Mesendoderm (in vitro differentiated cells): ENCODE data around the gene CORO1A.

Source experiments
- DNase-seq: peaks from one replicate; pipeline ENCODE4 v3.0.0; 2013
- H2AK5ac ChIP-seq: 2 replicates; pipeline ENCODE4 v1.6.1; 2013; ENCODE audit warnings: low read length, inconsistent platforms
- H2BK120ac ChIP-seq: 2 replicates; pipeline ENCODE4 v1.6.1; 2013; ENCODE audit warnings: low read depth, mild to moderate bottlenecking, low read length, moderate library complexity, mixed read lengths
- H2BK15ac ChIP-seq: replicated peaks from 2 replicates; pipeline ENCODE4 v1.6.1; 2013; ENCODE audit warnings: low read depth, mild to moderate bottlenecking, moderate library complexity
- H2BK5ac ChIP-seq: 2 replicates; pipeline ENCODE4 v1.6.1; 2013; ENCODE audit warnings: low read length, inconsistent platforms
- H3K18ac ChIP-seq: 2 replicates; pipeline ENCODE4 v1.6.1; 2013; ENCODE audit warnings: mild to moderate bottlenecking, low read length, mixed read lengths
- H3K23ac ChIP-seq: one replicate; pipeline ENCODE4 v1.6.1; 2013; ENCODE audit warnings: low read length
- H3K27ac ChIP-seq: 2 replicates; pipeline ENCODE4 v1.5.1; 2013; ENCODE audit warnings: low read depth, mild to moderate bottlenecking, inconsistent platforms, low read length, moderate library complexity
- H3K27me3 ChIP-seq: 2 replicates; pipeline ENCODE4 v1.6.1; 2013; ENCODE audit warnings: low read length, control low read depth, mild to moderate bottlenecking, inconsistent platforms; ENCODE audit not compliant: insufficient read depth, poor library complexity
- H3K36me3 ChIP-seq: 2 replicates; pipeline ENCODE4 v1.6.1; 2013; ENCODE audit warnings: low read length, inconsistent platforms; ENCODE audit not compliant: control insufficient read depth, insufficient read depth
- H3K4ac ChIP-seq: one replicate; pipeline ENCODE4 v1.6.1; 2013; ENCODE audit warnings: low read depth, mild to moderate bottlenecking, low read length, moderate library complexity
- H3K4me1 ChIP-seq: 2 replicates; pipeline ENCODE4 v1.6.1; 2013; ENCODE audit warnings: low read depth, low read length, inconsistent platforms; ENCODE audit not compliant: control insufficient read depth
- H3K4me2 ChIP-seq: 2 replicates; pipeline ENCODE4 v1.6.1; 2013; ENCODE audit warnings: low read length
- H3K4me3 ChIP-seq: 2 replicates; pipeline ENCODE4 v1.5.1; 2013; ENCODE audit warnings: mild to moderate bottlenecking, low read length
- H3K56ac ChIP-seq: one replicate; pipeline ENCODE4 v1.6.1; 2013; ENCODE audit warnings: low read length
- H3K79me1 ChIP-seq: 2 replicates; pipeline ENCODE4 v1.6.1; 2013; ENCODE audit warnings: low read length, inconsistent platforms
- H3K79me2 ChIP-seq: 2 replicates; pipeline ENCODE4 v1.6.1; 2013; ENCODE audit warnings: mild to moderate bottlenecking, low read length; ENCODE audit not compliant: control insufficient read depth, insufficient read depth
- H3K9ac ChIP-seq: 2 replicates; pipeline ENCODE4 v1.6.1; 2013; ENCODE audit warnings: low read length, inconsistent platforms
- H4K5ac ChIP-seq: one replicate; pipeline ENCODE4 v1.6.1; 2013; ENCODE audit warnings: low read length
- H4K8ac ChIP-seq: one replicate; pipeline ENCODE4 v1.6.1; 2013; ENCODE audit warnings: low read depth, mild to moderate bottlenecking, control low read depth, low read length, moderate library complexity
- WGBS: extraction: QIAGEN DNeasy Blood & Tissue Kit; methylation state at CpG from one replicate; pipeline ENCODE4 v1.1.7; 2013; ENCODE audit warnings: low lambda C conversion rate, missing lambda C conversion rate; ENCODE audit not compliant: insufficient coverage; ENCODE audit errors: extremely low coverage; 5-methylcytosine and 5-hydroxymethylcytosine counted together

The CORO1A gene

GRCh38 chr16:30142672-30143346, 40.6 kb upstream of the CORO1A start:
- Histone ChIP-seq H3K4me3 (no peak overlapping the region), H3K4ac (no peak overlapping the region), H2AK5ac (no peak overlapping the region), H3K4me1 (no peaks in the 10 kb centered on the region), H3K56ac (no peak overlapping the region), H3K27ac (no peak overlapping the region), H2BK5ac (no peak overlapping the region), H2BK120ac (no peak overlapping the region), H3K18ac (no peak overlapping the region), H3K23ac (no peak overlapping the region), H3K36me3 (no peaks in the 10 kb centered on the region), H3K79me1 (no peaks in the 10 kb centered on the region), H3K9ac (no peak overlapping the region), H3K27me3 (no peaks in the 10 kb centered on the region), H4K5ac (no peak overlapping the region), H2BK15ac (no peak overlapping the region), H3K4me2 (no peak overlapping the region), H3K79me2 (no peaks in the 10 kb centered on the region), H4K8ac (no peak overlapping the region)
- no CpG with 5 or more reads among the region's 13 CpGs for WGBS
- DNase-seq: peak; percentile 61

- Histone ChIP-seq H3K79me2 (no peaks in the 10 kb centered on the region), H3K79me1 (no peaks in the 10 kb centered on the region), H3K27ac (no peak overlapping the region), H3K4me2 (no peak overlapping the region), H3K4ac (no peak overlapping the region), H2BK120ac (no peak overlapping the region), H2AK5ac (no peak overlapping the region), H3K9ac (no peak overlapping the region), H3K27me3 (no peaks in the 10 kb centered on the region), H3K4me1 (no peaks in the 10 kb centered on the region), H4K8ac (no peak overlapping the region), H3K4me3 (no peak overlapping the region), H3K18ac (no peak overlapping the region), H3K36me3 (no peaks in the 10 kb centered on the region), H4K5ac (no peak overlapping the region), H2BK15ac (no peak overlapping the region), H2BK5ac (no peak overlapping the region), H3K23ac (no peak overlapping the region), H3K56ac (no peak overlapping the region)
- WGBS: no CpG with 5 or more reads among the region's 2 CpGs
- DNase-seq: no peak
Observed at GRCh38 chr16:30143347-30143702, 40.1 kb upstream of the CORO1A start.

- Histone ChIP-seq H4K5ac (no peak overlapping the region), H3K23ac (no peak overlapping the region), H2BK15ac (no peak overlapping the region), H3K79me1 (no peaks in the 10 kb centered on the region), H3K9ac (no peak overlapping the region), H4K8ac (no peak overlapping the region), H3K27me3 (no peaks in the 10 kb centered on the region), H3K56ac (no peak overlapping the region), H3K36me3 (no peaks in the 10 kb centered on the region), H3K4me1 (no peaks in the 10 kb centered on the region), H3K4me3 (no peak overlapping the region), H3K4me2 (no peak overlapping the region), H2AK5ac (no peak overlapping the region), H2BK120ac (no peak overlapping the region), H2BK5ac (no peak overlapping the region), H3K18ac (no peak overlapping the region), H3K79me2 (no peaks in the 10 kb centered on the region), H3K27ac (no peak overlapping the region), H3K4ac (no peak overlapping the region)
- no peak for DNase-seq
Observed at GRCh38 chr16:30144017-30144416, 39.4 kb upstream of the CORO1A start.

GRCh38 chr16:30144917-30145316, 38.5 kb upstream of the CORO1A start:
- Histone ChIP-seq H3K27me3 (no peaks in the 10 kb centered on the region), H3K18ac (no peak overlapping the region), H2BK15ac (no peak overlapping the region), H4K8ac (no peak overlapping the region), H3K4me3 (no peak overlapping the region), H3K36me3 (no peaks in the 10 kb centered on the region), H3K56ac (no peak overlapping the region), H2BK120ac (no peak overlapping the region), H3K4me1 (no peaks in the 10 kb centered on the region), H2AK5ac (no peak overlapping the region), H2BK5ac (no peak overlapping the region), H3K23ac (no peak overlapping the region), H3K4me2 (no peak overlapping the region), H3K9ac (no peak overlapping the region), H4K5ac (no peak overlapping the region), H3K27ac (no peak overlapping the region), H3K4ac (no peak overlapping the region), H3K79me2 (no peaks in the 10 kb centered on the region), H3K79me1 (no peaks in the 10 kb centered on the region)
- no CpG with 5 or more reads among the region's 1 CpG for WGBS
- no peak for DNase-seq

- H3K18ac ChIP-seq: no peak overlapping the region
- H3K23ac ChIP-seq: no peak overlapping the region
- H3K27ac ChIP-seq: no peak overlapping the region
- H2BK15ac ChIP-seq: no peak overlapping the region
- H2AK5ac ChIP-seq: no peak overlapping the region
- H3K4me3 ChIP-seq: no peak overlapping the region
- no peaks in the 10 kb centered on the region for H3K79me1 ChIP-seq
- no peak overlapping the region for H4K5ac ChIP-seq
- no peaks in the 10 kb centered on the region for H3K79me2 ChIP-seq
- DNase-seq: no peak
- H3K4me1 ChIP-seq: no peaks in the 10 kb centered on the region
- H3K4ac ChIP-seq: no peak overlapping the region
- H2BK120ac ChIP-seq: no peak overlapping the region
- H3K56ac ChIP-seq: no peak overlapping the region
- H3K9ac ChIP-seq: no peak overlapping the region
- WGBS: no CpG with 5 or more reads among the region's 1 CpG
- H3K36me3 ChIP-seq: no peaks in the 10 kb centered on the region
- no peak overlapping the region for H2BK5ac ChIP-seq
- H3K4me2 ChIP-seq: no peak overlapping the region
- H4K8ac ChIP-seq: no peak overlapping the region
- no peaks in the 10 kb centered on the region for H3K27me3 ChIP-seq
Observed at GRCh38 chr16:30145657-30146056, 37.7 kb upstream of the CORO1A start.

GRCh38 chr16:30147843-30148510, 35.4 kb upstream of the CORO1A start:
- H2BK120ac ChIP-seq: no peak overlapping the region
- H2BK15ac ChIP-seq: no peak overlapping the region
- no peak overlapping the region for H4K8ac ChIP-seq
- no peaks in the 10 kb centered on the region for H3K79me1 ChIP-seq
- no peak overlapping the region for H2AK5ac ChIP-seq
- H3K56ac ChIP-seq: no peak overlapping the region
- H4K5ac ChIP-seq: no peak overlapping the region
- no peaks in the 10 kb centered on the region for H3K27me3 ChIP-seq
- no peak overlapping the region for H3K4me2 ChIP-seq
- H3K27ac ChIP-seq: no peak overlapping the region
- no peaks in the 10 kb centered on the region for H3K4me1 ChIP-seq
- H3K9ac ChIP-seq: no peak overlapping the region
- no peaks in the 10 kb centered on the region for H3K36me3 ChIP-seq
- H3K4me3 ChIP-seq: no peak overlapping the region
- no peak for DNase-seq
- H3K79me2 ChIP-seq: no peaks in the 10 kb centered on the region
- H3K4ac ChIP-seq: no peak overlapping the region
- WGBS: no CpG with 5 or more reads among the region's 3 CpGs
- H3K23ac ChIP-seq: no peak overlapping the region
- no peak overlapping the region for H3K18ac ChIP-seq
- H2BK5ac ChIP-seq: no peak overlapping the region
